Measurements from ENCODE around the gene MYOCOS.

DNA sequence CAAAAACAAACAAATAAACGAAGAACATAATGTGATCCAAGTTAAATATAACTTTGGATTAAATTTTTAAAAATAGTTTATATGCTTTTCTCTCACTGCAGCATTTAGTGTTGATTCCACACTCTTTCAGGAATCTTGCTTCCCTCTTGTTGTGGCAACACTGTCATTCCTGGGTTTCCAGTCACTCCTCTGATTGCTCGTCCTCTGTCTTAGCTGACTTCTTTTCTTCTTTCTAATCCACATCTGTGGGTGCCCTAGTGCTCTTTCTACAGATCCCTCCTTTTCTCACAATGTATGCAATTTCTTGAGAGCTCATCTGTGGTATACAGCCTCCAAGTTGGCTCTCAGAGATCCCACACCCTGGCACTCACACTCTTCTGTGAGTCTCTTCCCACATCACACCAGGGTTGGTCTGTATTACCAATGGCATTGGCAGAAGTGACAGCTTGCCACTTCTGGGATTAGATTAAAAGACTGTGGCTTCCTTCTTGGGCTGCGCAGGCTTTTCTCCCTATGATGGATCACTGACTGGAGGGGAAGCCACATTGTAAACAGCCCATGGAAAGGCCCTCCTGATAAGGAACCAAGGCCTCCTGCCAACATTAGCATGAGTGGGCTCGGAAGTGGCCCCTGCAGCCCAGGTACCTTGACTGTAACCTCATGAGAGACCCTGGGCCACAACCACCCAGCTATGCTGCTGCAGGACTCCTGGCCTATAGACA is 42.0 kb downstream of the MYOCOS start:
- TF ChIP-seq, protein P1, sequence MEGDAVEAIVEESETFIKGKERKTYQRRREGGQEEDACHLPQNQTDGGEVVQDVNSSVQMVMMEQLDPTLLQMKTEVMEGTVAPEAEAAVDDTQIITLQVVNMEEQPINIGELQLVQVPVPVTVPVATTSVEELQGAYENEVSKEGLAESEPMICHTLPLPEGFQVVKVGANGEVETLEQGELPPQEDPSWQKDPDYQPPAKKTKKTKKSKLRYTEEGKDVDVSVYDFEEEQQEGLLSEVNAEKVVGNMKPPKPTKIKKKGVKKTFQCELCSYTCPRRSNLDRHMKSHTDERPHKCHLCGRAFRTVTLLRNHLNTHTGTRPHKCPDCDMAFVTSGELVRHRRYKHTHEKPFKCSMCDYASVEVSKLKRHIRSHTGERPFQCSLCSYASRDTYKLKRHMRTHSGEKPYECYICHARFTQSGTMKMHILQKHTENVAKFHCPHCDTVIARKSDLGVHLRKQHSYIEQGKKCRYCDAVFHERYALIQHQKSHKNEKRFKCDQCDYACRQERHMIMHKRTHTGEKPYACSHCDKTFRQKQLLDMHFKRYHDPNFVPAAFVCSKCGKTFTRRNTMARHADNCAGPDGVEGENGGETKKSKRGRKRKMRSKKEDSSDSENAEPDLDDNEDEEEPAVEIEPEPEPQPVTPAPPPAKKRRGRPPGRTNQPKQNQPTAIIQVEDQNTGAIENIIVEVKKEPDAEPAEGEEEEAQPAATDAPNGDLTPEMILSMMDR (IDR thresholded peaks at IDR 0.05), result no peak
- TF ChIP-seq POLR2AphosphoS5 (IDR thresholded peaks at IDR 0.05), result no peak

Measured in suprapubic skin (tissue), 3 donors.